Astrocyte (in vitro differentiated cells and primary cell): ENCODE measurements around the gene IFIT3.

Experiments
- EZH2 ChIP-seq: IDR thresholded peaks from 2 replicates; pipeline ENCODE4 v1.6.1; 2012; ENCODE audit warnings: mild to moderate bottlenecking, low read length, inconsistent platforms; ENCODE audit not compliant: insufficient read depth
- TF ChIP-seq, protein P1 (sequence below): IDR thresholded peaks from 2 replicates; pipeline ENCODE4 v1.5.1; 2011; ENCODE audit warnings: low read depth, mild to moderate bottlenecking, inconsistent platforms, low read length, moderate library complexity; ENCODE audit not compliant: insufficient read depth

GRCh38 chr10:89346405-89347254 is 18.8 kb downstream of the IFIT3 start:
- TF ChIP-seq, protein P1, sequence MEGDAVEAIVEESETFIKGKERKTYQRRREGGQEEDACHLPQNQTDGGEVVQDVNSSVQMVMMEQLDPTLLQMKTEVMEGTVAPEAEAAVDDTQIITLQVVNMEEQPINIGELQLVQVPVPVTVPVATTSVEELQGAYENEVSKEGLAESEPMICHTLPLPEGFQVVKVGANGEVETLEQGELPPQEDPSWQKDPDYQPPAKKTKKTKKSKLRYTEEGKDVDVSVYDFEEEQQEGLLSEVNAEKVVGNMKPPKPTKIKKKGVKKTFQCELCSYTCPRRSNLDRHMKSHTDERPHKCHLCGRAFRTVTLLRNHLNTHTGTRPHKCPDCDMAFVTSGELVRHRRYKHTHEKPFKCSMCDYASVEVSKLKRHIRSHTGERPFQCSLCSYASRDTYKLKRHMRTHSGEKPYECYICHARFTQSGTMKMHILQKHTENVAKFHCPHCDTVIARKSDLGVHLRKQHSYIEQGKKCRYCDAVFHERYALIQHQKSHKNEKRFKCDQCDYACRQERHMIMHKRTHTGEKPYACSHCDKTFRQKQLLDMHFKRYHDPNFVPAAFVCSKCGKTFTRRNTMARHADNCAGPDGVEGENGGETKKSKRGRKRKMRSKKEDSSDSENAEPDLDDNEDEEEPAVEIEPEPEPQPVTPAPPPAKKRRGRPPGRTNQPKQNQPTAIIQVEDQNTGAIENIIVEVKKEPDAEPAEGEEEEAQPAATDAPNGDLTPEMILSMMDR, result no peak
- TF ChIP-seq EZH2, result no peak
